Nephron (organoid): Measurements from ENCODE around the gene GARIN5B.

Experiments
- H3K27ac Mint-ChIP-seq, 3 experiments: 2 replicates each; pipeline ENCODE4 v1.8.0; 2020; ENCODE audit warnings: mixed read lengths in 3 of 3, mild to moderate bottlenecking in 2 of 3, moderate library complexity in 1 of 3
- H3K27me3 Mint-ChIP-seq: 2 replicates; pipeline ENCODE4 v1.8.0; 2021; ENCODE audit warnings: low read depth, mild to moderate bottlenecking, moderate library complexity, mixed read lengths
- H3K36me3 Mint-ChIP-seq: 2 replicates; pipeline ENCODE4 v1.8.0; 2020; ENCODE audit warnings: low read depth, mixed read lengths
- H3K4me1 Mint-ChIP-seq: 2 replicates; pipeline ENCODE4 v1.8.0; 2020; ENCODE audit warnings: mixed read lengths
- H3K4me3 Mint-ChIP-seq, 3 experiments: 2 replicates each; pipeline ENCODE4 v1.8.0; 2020; ENCODE audit warnings: mild to moderate bottlenecking in 3 of 3, mixed read lengths in 3 of 3, moderate library complexity in 2 of 3
- H3K9me3 Mint-ChIP-seq: 2 replicates; pipeline ENCODE4 v1.8.0; 2020; ENCODE audit warnings: mixed read lengths
- CTCF ChIP-seq, 3 experiments: fragments of 200-600 bp; sonication (generic); IDR thresholded peaks; one replicate each; pipeline ENCODE4 v1.5.0; 2021; ENCODE audit warnings: antibody characterized with exemption in 3 of 3; ENCODE audit not compliant: unreplicated experiment in 3 of 3

Gene GARIN5B

GRCh38 chr19:55308281-55308680 lies 54.8 kb downstream of the GARIN5B start:
- H3K4me1 Mint-ChIP-seq: peaks cover 10% of the 10 kb centered on the region
- H3K27me3 Mint-ChIP-seq: no peaks in the 10 kb centered on the region
- H3K27ac Mint-ChIP-seq: no peak overlapping the region
- no peak for TF ChIP-seq CTCF (IDR thresholded peaks at IDR 0.05; ENCODE audit: unreplicated experiment in 3 of 3)
- peaks cover 52% of the 10 kb centered on the region for H3K36me3 Mint-ChIP-seq
- no peak overlapping the region for H3K4me3 Mint-ChIP-seq
- H3K9me3 Mint-ChIP-seq: no peaks in the 10 kb centered on the region

GRCh38 chr19:55306712-55307111 lies 56.3 kb downstream of the GARIN5B start:
- no peaks in the 10 kb centered on the region for H3K27me3 Mint-ChIP-seq
- peaks cover 5% of the 10 kb centered on the region for H3K4me1 Mint-ChIP-seq
- no peak overlapping the region for H3K27ac Mint-ChIP-seq
- H3K36me3 Mint-ChIP-seq: peaks cover 53% of the 10 kb centered on the region
- no peak for TF ChIP-seq CTCF (IDR thresholded peaks at IDR 0.05; ENCODE audit: unreplicated experiment in 3 of 3)
- no peak overlapping the region for H3K4me3 Mint-ChIP-seq
- H3K9me3 Mint-ChIP-seq: no peaks in the 10 kb centered on the region

- peaks cover 5% of the 10 kb centered on the region for H3K4me1 Mint-ChIP-seq
- no peak overlapping the region for H3K4me3 Mint-ChIP-seq
- TF ChIP-seq CTCF (IDR thresholded peaks at IDR 0.05; ENCODE audit: unreplicated experiment in 3 of 3): no peak
Observed at GRCh38 chr19:55305983-55306562, 57.0 kb downstream of the GARIN5B start.

DNA sequence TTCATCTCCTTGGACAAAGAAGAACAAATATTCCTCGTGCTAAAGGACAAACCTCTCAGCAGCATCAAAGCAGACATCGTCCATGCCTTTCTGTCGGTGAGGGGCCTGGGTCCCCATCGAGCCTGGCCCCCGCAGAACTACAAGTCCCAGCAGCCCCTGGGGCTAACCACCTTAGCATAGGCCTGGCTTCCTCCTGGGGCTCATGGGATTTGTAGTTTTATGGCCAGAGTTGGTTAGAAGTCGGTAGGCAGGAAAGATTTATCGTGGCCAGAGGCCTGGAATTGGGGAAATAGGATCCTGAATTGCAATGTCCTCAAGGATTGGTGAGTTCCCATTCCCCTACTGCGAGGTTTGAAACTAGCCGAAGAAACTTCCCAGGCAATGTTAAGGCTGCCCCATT lies 57.6 kb downstream of the GARIN5B start:
- Mint-ChIP-seq H3K4me3 (no peak overlapping the region), H3K27ac (peak overlapping the region in 1 of 3 experiments; percentile 77), H3K36me3 (peaks cover 57% of the 10 kb centered on the region), H3K27me3 (no peaks in the 10 kb centered on the region), H3K9me3 (no peaks in the 10 kb centered on the region), H3K4me1 (peaks cover 8% of the 10 kb centered on the region)
- TF ChIP-seq CTCF (IDR thresholded peaks at IDR 0.05; ENCODE audit: unreplicated experiment in 3 of 3): no peak

More at GRCh38 chr19:55305983-55306562, 57.0 kb downstream of the GARIN5B start:
- Mint-ChIP-seq H3K36me3 (peaks cover 53% of the 10 kb centered on the region), H3K27me3 (no peaks in the 10 kb centered on the region), H3K9me3 (no peaks in the 10 kb centered on the region), H3K27ac (peak overlapping the region in 1 of 3 experiments; percentile 77)

DNA sequence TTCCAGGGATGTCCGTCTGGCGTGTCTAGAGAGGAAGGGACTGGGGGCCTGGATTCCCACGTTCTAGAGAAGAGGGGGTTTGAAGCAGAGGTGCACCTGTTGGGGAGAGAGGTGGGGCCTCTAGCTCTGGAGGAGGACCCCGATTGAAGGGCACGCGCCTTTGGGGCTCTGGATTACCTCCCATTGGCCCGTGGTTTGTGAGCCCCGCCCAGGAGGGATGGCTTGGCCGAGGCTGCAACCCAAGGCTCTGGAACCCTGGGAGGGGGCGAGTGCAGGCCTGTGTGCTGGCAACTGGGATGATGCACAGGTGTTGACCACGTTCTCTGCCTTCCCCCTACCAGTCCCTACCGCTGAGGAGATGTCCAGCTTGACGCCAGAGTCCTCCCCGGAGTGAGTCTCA lies 58.1 kb downstream of the GARIN5B start:
- Mint-ChIP-seq H3K27me3 (no peaks in the 10 kb centered on the region), H3K36me3 (peaks cover 53% of the 10 kb centered on the region), H3K4me3 (no peak overlapping the region), H3K9me3 (no peaks in the 10 kb centered on the region), H3K4me1 (peaks cover 8% of the 10 kb centered on the region), H3K27ac (no peak overlapping the region)
- no peak for TF ChIP-seq CTCF (IDR thresholded peaks at IDR 0.05; ENCODE audit: unreplicated experiment in 3 of 3)
